ENCODE data around the gene OXSR1.

- TF ChIP-seq, protein P1, sequence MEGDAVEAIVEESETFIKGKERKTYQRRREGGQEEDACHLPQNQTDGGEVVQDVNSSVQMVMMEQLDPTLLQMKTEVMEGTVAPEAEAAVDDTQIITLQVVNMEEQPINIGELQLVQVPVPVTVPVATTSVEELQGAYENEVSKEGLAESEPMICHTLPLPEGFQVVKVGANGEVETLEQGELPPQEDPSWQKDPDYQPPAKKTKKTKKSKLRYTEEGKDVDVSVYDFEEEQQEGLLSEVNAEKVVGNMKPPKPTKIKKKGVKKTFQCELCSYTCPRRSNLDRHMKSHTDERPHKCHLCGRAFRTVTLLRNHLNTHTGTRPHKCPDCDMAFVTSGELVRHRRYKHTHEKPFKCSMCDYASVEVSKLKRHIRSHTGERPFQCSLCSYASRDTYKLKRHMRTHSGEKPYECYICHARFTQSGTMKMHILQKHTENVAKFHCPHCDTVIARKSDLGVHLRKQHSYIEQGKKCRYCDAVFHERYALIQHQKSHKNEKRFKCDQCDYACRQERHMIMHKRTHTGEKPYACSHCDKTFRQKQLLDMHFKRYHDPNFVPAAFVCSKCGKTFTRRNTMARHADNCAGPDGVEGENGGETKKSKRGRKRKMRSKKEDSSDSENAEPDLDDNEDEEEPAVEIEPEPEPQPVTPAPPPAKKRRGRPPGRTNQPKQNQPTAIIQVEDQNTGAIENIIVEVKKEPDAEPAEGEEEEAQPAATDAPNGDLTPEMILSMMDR (IDR thresholded peaks at IDR 0.05): no peak
- TF ChIP-seq ZFX (IDR thresholded peaks at IDR 0.05; ENCODE audit: borderline replicate concordance): no peak
These were observed 9.5 kb upstream of the OXSR1 start for GRCh38 chr3:38155825-38156224.

Data from 22Rv1 (cell line).